Measurements from ENCODE around the gene CLTCL1.

DNA sequence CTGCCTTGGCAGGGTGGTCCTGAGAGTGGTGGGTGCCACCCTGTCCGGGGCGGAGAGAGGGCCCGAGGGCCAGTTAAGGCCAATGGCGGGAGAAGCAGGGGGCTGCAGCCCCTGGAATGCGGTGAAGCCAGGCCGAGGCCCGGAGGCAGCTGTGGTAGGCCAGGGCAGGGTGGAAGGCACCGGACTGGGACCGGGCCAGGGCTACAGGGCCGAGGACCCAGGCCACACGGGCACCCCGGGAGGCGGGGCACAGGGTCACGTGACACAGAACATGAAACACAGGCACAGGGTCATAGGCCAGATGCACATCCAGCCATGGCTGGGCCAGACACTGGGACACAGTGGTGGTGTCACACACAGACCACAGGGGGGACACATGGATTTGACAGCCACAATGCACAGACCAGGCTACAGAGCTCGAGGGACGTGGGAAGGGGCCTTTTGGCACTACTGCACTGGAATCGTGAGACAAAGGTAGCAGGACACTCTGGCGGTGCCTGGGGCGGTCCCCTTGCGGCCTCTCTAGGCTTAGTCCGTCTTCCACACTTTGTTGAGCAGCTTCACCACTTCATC, 115.8 kb downstream of the CLTCL1 start:
- TF ChIP-seq EZH2phosphoT487 (IDR thresholded peaks at IDR 0.05; ENCODE audit: insufficient read depth, low read depth): no peak
- TF ChIP-seq EZH2 (IDR thresholded peaks at IDR 0.05; ENCODE audit: insufficient read depth, poor library complexity, severe bottlenecking): no peak
